Caco-2 (cell line): ENCODE results near the gene C1QTNF8. TPM values are rescaled to one million over a fixed set of nuclear protein-coding genes. Genes with fewer than 3 reads are reported as not detected.
A peak's percentile ranks its signal among the peaks of the same experiment; 100 is the strongest.

Experiments used
- BruUV-seq: library from RNA; stranded (reverse); fragments of 400-500 nt; replicated peaks from 2 replicates; lab custom pipeline; 2021; lab: Mats Ljungman, UMichigan
- CTCF ChIA-PET: fragments of 300-600 bp; sonication (Branson Sonifier 250); formaldehyde crosslinking; loops from one replicate; lab custom pipeline; 2022; ENCODE audit warnings: antibody characterized with exemption; lab: Charles Lee
- POLR2A ChIA-PET: fragments of 300-600 bp; sonication (Branson Sonifier 250); formaldehyde crosslinking; loops from one replicate; lab custom pipeline; 2022; ENCODE audit warnings: antibody characterized with exemption; lab: Charles Lee
- DNase-seq, 2 experiments: peaks; one replicate each; pipeline versions ENCODE4 v3.0.0 to v3.0.0-alpha.2; 2020 to 2022
- H3K27me3 ChIP-seq: replicated peaks from 2 replicates; pipeline ENCODE4 v1.6.0; 2011; ENCODE audit warnings: low read length; ENCODE audit not compliant: control insufficient read depth, insufficient read depth
- H3K36me3 ChIP-seq: 2 replicates; pipeline ENCODE4 v1.5.1; 2011; ENCODE audit warnings: low read length; ENCODE audit not compliant: control insufficient read depth, insufficient read depth
- H3K4me1 ChIP-seq: fragments of 250-450 bp; sonication (Bioruptor Pico); 2 replicates; pipeline ENCODE4 v1.5.1; 2020; ENCODE audit warnings: mild to moderate bottlenecking
- H3K4me3 ChIP-seq: 2 replicates; pipeline ENCODE4 v1.5.1; 2011; ENCODE audit warnings: low read depth, mild to moderate bottlenecking, control low read depth, low read length
- H3K9me3 ChIP-seq: fragments of 250-450 bp; sonication (Bioruptor Pico); 2 replicates; pipeline ENCODE4 v1.5.1; 2020; ENCODE audit warnings: mild to moderate bottlenecking, moderate library complexity
- H3K27ac Mint-ChIP-seq: one replicate; pipeline ENCODE4 v1.8.0; 2022; ENCODE audit warnings: mixed read lengths; ENCODE audit not compliant: unreplicated experiment
- H3K27me3 Mint-ChIP-seq: one replicate; pipeline ENCODE4 v1.8.0; 2022; ENCODE audit warnings: mixed read lengths; ENCODE audit not compliant: insufficient read depth, unreplicated experiment
- H3K36me3 Mint-ChIP-seq: one replicate; pipeline ENCODE4 v1.8.0; 2022; ENCODE audit warnings: mild to moderate bottlenecking, mixed read lengths; ENCODE audit not compliant: insufficient read depth, unreplicated experiment
- H3K4me1 Mint-ChIP-seq: one replicate; pipeline ENCODE4 v1.8.0; 2022; ENCODE audit warnings: low read depth, mixed read lengths; ENCODE audit not compliant: unreplicated experiment
- H3K4me3 Mint-ChIP-seq: one replicate; pipeline ENCODE4 v1.8.0; 2022; ENCODE audit warnings: mild to moderate bottlenecking, moderate library complexity, mixed read lengths; ENCODE audit not compliant: unreplicated experiment
- H3K9me3 Mint-ChIP-seq: one replicate; pipeline ENCODE4 v1.8.0; 2022; ENCODE audit warnings: mixed read lengths; ENCODE audit not compliant: unreplicated experiment
- CTCF ChIP-seq, 2 experiments: fragments of 200-600 bp in 1 of 2; IDR thresholded peaks; 1 replicate in 1 of 2; 2 replicates in 1 of 2; pipeline versions ENCODE4 v1.5.1 to v1.8.0; 2011 to 2022; ENCODE audit warnings: antibody characterized with exemption in 1 of 2, control low read depth in 1 of 2, inconsistent platforms in 1 of 2, low read depth in 1 of 2, low read length in 1 of 2, mild to moderate bottlenecking in 1 of 2, moderate library complexity in 1 of 2; ENCODE audit not compliant: insufficient read depth in 1 of 2, severe bottlenecking in 1 of 2, unreplicated experiment in 1 of 2
- intact Hi-C: fragments of 100-400 bp; cut with micrococcal nuclease; formaldehyde crosslinking; loops from one replicate; pipeline ENCODE4 v1.10.0; 2022; ENCODE audit not compliant: unreplicated experiment
- total RNA-seq: library from RNA; stranded (reverse); gene quantifications from 2 replicates; pipeline ENCODE4 v1.2.3, GENCODE V29; 2022

C1QTNF8 gene
- total RNA-seq, 1 experiment from 2014 or later = not detected

DNA sequence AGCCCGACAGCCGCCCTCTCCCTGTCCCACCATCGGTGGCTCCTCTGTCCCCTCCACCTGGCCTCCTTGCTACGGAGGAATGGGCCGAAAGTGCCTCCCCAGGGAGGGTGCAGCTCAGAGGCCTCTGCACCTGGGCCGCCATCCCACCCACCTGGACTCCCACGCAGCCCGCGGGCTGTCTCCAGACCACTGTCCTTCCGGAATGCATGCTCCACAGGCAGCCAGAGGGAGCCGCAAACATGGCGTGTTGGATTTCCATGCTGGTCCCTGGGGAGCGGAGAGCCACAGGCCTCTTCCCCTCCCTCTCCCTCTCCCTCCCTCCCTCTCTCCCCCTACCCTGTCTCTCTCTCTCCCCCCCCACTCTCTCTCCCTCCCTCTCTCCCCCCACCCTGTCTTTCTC, 20.5 kb downstream of the C1QTNF8 start:
- no peak for TF ChIP-seq CTCF (IDR thresholded peaks at IDR 0.05; ENCODE audit: insufficient read depth in 1 of 2, low read depth in 1 of 2, low read length in 1 of 2, severe bottlenecking in 1 of 2, unreplicated experiment in 1 of 2)
- H3K4me1 Mint-ChIP-seq = peaks cover 5% of the 10 kb centered on the region

DNA sequence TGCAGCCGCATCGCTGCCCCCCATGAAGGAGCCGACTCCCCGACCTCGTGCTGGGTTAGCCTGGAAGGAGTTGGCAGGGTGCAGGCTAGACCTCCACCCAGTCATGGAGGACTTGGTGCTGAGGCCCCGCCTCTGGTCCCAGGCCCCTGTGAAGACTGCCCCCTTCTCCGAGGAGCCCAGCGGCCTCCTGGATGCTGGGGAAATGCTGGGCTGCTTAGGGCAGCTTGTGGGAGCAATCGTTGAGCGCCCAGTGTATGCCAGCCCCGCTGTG, 21.7 kb downstream of the C1QTNF8 start:
- BruUV-seq = no TSS peak
- no peaks in the 10 kb centered on the region for H3K9me3 ChIP-seq
- CTCF ChIA-PET = interaction anchor here (1.1 to 1.4 kb wide), 3 partner anchors 17 to 27 kb away, joined by 3 read pairs; no protein-coding TSS in a partner anchor
- H3K36me3 Mint-ChIP-seq = peaks cover 5% of the 10 kb centered on the region
- DNase-seq = no peak
- H3K36me3 ChIP-seq = no peaks in the 10 kb centered on the region
- peaks cover 5% of the 10 kb centered on the region for H3K4me1 Mint-ChIP-seq
- no peaks in the 10 kb centered on the region for H3K27me3 ChIP-seq
- H3K4me3 Mint-ChIP-seq = no peak overlapping the region
- intact Hi-C loops = no loop called here
- no peak overlapping the region for H3K27ac Mint-ChIP-seq
- H3K4me3 ChIP-seq = no peak overlapping the region
- POLR2A ChIA-PET = no interaction called here
- H3K4me1 ChIP-seq = peaks cover 16% of the 10 kb centered on the region
- H3K9me3 Mint-ChIP-seq = no peaks in the 10 kb centered on the region
- H3K27me3 Mint-ChIP-seq = no peaks in the 10 kb centered on the region
- TF ChIP-seq CTCF (IDR thresholded peaks at IDR 0.05; ENCODE audit: insufficient read depth in 1 of 2, low read depth in 1 of 2, low read length in 1 of 2, severe bottlenecking in 1 of 2, unreplicated experiment in 1 of 2) = no peak

More for the DNA sequence above, 20.5 kb downstream of the C1QTNF8 start:
- intact Hi-C loops = no loop called here
- Mint-ChIP-seq H3K9me3 (no peaks in the 10 kb centered on the region), H3K27me3 (no peaks in the 10 kb centered on the region), H3K36me3 (no peaks in the 10 kb centered on the region), H3K27ac (no peak overlapping the region), H3K4me3 (no peak overlapping the region)
- H3K36me3 ChIP-seq = no peaks in the 10 kb centered on the region
- no peaks in the 10 kb centered on the region for H3K9me3 ChIP-seq
- no peak for DNase-seq
- POLR2A ChIA-PET = no interaction called here
- no peaks in the 10 kb centered on the region for H3K27me3 ChIP-seq
- no TSS peak for BruUV-seq
- CTCF ChIA-PET = no interaction called here
- peaks cover 16% of the 10 kb centered on the region for H3K4me1 ChIP-seq
- H3K4me3 ChIP-seq = no peak overlapping the region

- ChIA-PET POLR2A (no interaction called here), CTCF (interaction anchor here (0.6 to 1.4 kb wide), 4 partner anchors 16 to 285 kb away, joined by 3 read pairs; partner anchors contain the start of gene CHTF18)
- Histone ChIP-seq H3K9me3 (no peaks in the 10 kb centered on the region), H3K4me3 (no peak overlapping the region), H3K4me1 (peaks cover 13% of the 10 kb centered on the region), H3K27me3 (no peaks in the 10 kb centered on the region), H3K36me3 (no peaks in the 10 kb centered on the region)
- DNase-seq = peak in 1 of 2 experiments; percentile 52
- H3K9me3 Mint-ChIP-seq = no peaks in the 10 kb centered on the region
- H3K27me3 Mint-ChIP-seq = no peaks in the 10 kb centered on the region
- intact Hi-C loops = no loop called here
- peak in 1 of 2 experiments; percentile 67 for TF ChIP-seq CTCF (IDR thresholded peaks at IDR 0.05; ENCODE audit: insufficient read depth in 1 of 2, low read depth in 1 of 2, low read length in 1 of 2, severe bottlenecking in 1 of 2, unreplicated experiment in 1 of 2)
- BruUV-seq = no TSS peak
- no peak overlapping the region for H3K27ac Mint-ChIP-seq
- no peak overlapping the region for H3K4me3 Mint-ChIP-seq
- peaks cover 5% of the 10 kb centered on the region for H3K36me3 Mint-ChIP-seq
- peaks cover 5% of the 10 kb centered on the region for H3K4me1 Mint-ChIP-seq
Measured at GRCh38 chr16:1073566-1074378, 22.3 kb downstream of the C1QTNF8 start.
